CD4-positive, alpha-beta T cell treated with Interleukin-2 at 100 ng/mL for 4 hours (primary cell): ENCODE results near the gene CAMK2A.
"Not testable (repeated sequence)": the region's sequence is repeated elsewhere in the genome, so short reads cannot be mapped to it uniquely, and the experiment has no call there.

Experiments used
- DNase-seq: peaks from one replicate; pipeline ENCODE4 v3.0.0-alpha.2; 2020; ENCODE audit warnings: low spot score

CAMK2A gene

GRCh38 chr5:150253416-150254208, 36.0 kb downstream of the CAMK2A start:
- DNase-seq: no peak

DNA sequence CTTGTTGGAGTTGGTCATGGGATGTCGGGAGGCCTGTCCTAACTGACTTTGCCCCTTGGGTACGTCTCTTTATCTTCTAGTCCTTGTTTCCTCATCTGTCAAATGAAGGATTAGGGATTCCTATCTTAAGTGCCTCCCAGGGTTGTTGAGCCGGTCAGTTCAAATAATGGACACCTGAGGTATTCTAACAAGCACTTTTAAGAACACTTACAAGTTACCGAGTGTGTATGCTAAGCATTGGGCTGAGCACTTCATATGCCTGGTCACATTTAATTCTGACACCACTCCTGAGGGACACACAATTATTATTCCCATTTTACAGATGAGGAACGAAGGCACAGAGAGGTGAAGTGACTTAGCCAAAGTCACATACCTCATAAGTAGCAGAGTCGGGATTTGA, 37.1 kb downstream of the CAMK2A start:
- no peak for DNase-seq

- DNase-seq: no peak
Observed at GRCh38 chr5:150251504-150251903, 38.1 kb downstream of the CAMK2A start.

DNA sequence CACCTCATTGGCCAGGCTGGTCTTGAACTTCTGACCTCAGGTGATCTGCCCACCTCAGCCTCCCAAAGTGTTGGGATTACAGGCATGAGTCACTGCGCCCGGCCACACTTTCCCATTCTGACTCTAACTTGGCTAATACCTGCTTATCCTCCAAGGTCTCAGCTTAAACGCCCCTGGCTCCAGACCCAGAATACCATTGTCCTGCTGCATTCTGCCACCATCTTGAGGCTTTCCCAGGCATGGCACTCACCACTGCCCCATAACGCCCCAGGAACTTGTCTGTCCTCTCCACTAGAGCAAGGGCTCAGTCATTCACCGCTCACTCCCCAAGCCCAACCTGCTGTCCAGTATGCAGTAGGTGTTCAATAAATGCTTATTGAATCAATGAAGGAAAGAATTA, 39.8 kb downstream of the CAMK2A start:
- no peak for DNase-seq

GRCh38 chr5:150248946-150249345, 40.6 kb downstream of the CAMK2A start:
- no peak for DNase-seq

- not testable (repeated sequence) for DNase-seq
Observed at GRCh38 chr5:150248493-150248892, 41.1 kb downstream of the CAMK2A start.

DNA sequence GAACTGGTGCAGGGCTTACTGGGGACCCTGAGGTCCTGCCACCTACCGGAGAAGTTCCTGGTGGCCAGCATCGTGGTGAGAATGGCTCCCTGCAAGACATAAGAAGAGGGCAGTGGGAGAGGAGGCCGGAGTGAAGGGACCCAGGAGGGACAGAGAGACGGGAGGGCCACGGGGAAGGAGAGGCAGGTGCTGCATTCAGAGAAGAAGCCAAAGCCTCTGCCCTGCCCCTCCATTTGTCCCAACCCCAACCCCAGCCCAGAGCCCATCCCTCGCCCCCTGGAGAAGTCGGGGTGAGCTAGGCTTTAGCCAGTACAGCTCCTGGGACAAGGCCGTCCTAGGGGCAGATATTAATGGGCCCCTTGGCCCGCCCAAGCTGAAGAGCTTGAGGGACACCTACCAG, 41.8 kb downstream of the CAMK2A start:
- no peak for DNase-seq

GRCh38 chr5:150246835-150247234, 42.7 kb downstream of the CAMK2A start:
- no peak for DNase-seq

- no peak for DNase-seq
Observed at GRCh38 chr5:150246429-150246828, 43.1 kb downstream of the CAMK2A start.

DNA sequence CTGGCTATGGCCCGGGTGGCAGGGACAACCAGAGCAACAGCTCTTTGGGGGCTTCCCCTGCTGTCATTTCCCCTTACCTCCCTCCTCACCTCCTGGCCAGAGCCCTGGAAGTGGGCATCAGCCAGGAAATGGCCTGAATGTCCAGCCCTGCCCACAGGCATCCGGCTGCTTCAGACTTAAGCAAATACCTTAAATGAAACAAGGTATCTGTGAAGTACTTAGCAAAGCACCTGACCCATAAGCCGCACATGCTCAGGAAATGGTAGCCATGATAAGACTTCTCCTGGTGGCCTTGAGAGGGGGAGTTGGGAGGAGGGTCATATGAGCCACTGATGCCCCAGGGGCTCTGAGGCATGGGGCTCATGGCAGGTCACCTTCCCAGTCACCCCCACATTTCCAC, 43.8 kb downstream of the CAMK2A start:
- DNase-seq: no peak

DNA sequence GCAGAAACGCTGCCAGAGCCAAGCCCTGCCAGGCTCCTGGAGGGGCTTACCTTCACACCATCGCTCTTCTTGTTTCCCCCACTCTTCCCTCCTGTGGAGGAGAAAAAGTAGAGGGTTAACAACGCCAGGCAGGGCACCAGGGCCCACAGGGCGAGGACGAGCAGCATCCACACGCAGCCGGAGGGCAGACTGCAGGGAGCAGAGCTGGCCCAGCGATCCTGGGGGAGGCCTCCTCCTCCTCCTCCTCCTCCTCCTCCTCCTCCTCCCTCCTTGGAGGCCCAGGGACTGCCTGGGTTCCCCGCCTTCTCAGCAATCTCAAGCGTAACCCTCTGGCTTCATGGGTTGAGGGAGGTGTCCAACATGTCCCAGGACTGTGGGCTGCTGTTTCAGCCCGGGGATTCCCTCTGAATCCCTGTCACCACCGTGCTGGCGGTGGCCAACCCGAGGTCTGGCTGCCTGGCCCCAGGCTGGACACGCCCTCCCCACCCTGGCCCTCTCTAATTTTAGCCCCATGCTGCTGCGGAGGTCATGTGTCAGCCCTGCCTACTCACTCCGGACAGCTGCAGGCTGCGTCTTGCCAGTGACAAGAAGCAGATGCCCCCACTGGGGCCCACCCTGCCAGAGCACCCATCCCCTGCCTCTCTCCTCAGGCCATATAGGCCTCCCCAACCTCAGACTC, 44.3 kb downstream of the CAMK2A start:
- no peak for DNase-seq

GRCh38 chr5:150244209-150244608, 45.4 kb downstream of the CAMK2A start:
- DNase-seq: no peak

DNA sequence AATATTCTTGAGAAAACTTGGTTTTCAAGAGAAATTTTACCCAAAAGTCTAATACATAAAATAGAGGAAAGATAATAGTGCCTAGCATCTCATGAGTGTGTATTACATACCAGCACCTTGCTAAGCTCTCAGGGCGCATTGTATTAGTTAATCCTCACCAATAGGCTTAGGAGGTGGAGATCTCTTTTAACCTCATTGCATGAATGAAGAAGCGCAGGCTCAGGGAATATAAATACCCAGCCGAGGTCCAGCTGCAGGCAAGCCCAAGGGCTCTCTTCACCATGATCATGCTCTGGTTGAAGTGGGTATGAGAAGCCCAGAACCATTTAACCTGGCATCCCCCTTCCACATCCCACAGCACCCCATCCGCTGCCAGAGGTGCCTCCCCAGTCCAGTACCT, 46.0 kb downstream of the CAMK2A start:
- DNase-seq: no peak

DNA sequence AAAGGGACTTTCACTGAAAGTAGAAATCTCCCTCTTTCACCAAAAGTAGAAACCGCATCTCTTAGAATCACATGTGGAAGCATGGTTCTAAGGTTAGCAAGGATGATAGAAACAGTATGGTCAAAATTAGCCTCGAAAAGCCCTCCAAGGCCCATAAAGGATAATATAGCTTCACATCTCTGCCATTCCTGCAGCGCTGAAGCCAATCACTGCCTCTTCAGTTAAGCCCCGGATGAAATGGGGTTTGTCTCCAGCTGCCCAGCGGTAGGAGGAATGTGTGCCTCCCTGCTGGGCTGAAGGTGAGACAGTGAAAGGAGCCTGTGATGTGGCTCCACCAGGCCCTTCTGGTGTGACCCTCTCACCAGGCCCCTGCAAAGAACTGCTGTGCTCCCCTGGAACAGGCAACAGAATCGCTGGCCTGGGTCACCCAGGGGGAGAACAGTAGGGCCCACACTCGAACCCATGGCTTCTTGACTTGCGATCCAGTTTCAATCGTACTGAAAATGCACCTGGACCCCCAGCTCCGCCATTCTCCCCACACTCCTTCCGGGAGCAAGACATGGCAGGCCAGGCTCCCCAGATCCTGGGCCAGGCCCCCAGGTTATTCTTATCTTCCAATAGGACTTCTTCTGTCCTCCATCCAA, 47.2 kb downstream of the CAMK2A start:
- no peak for DNase-seq

GRCh38 chr5:150241298-150242160, 48.0 kb downstream of the CAMK2A start:
- DNase-seq: no peak

- no peak for DNase-seq
Observed at GRCh38 chr5:150239794-150240122, 49.8 kb downstream of the CAMK2A start.

DNA sequence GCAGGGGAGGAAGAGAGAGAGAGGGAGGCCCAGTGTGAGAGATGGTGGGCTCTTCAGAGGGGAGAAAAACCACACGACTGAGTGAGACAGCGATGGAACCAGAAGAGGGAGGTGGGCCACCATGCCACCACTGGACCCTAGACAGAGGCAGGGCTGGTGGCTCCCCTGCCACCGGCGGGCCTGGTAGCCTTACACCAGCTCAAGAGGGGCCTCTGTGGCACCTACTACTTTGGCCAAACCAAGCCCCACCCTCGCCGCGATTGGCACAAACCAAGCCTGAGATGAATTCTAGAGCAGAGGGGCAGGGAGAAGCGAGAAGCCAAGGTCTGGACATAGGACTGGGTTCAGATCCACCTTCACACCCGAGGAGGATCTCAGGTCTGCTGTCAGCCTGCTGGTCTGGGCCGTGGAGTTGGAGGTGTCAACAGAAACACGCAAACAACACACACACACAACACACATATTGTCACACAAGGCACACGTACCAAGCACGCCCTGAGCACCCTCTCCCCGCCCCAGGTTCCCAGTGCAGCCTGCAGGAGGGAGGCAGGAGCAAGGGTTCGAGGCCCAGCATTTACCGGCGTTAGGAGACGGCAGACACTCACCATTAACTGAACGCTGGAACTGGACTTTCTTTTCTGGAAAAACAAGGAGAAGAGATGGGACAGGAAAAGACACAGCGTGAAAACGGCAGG, 50.3 kb downstream of the CAMK2A start:
- no peak for DNase-seq

GRCh38 chr5:150238646-150239045, 50.9 kb downstream of the CAMK2A start:
- no peak for DNase-seq

DNA sequence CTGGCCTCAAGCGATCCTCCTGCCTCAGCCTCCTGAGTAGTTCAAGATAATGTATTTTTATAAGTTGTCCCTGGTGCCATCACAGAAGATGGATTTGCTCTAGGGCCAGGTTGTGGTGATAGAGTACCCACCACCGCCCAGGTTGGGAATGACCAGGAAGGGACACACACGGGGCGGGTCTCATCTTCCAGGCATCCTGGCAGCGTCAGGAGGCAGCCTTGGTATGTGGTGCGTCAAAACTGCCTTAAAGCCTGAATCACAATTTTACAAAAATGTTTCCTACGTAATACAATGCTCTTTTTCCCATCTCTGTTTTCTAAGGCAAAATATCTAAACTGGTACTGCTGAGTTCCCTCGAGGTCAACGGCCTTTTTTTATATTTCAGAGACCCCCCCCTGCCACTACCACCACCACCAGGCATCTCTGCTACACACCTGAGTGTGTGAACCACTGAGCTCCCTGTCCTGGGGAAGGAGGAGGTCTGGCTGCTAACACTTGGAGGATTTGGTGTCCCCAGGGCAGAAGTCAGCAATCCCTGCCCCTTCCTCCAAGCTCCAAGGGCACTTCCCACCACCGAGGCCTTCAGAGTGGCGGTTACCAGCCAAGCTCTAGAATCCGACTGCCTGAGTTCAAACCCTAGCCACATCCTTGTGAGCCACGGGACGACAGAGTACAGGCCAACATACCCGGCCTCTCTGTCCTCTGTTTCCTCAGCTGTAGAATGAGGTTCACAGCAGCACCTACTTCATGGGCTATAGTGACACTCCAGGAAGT, 52.4 kb downstream of the CAMK2A start:
- no peak for DNase-seq

GRCh38 chr5:150236313-150236712, 53.3 kb downstream of the CAMK2A start:
- DNase-seq: no peak

DNA sequence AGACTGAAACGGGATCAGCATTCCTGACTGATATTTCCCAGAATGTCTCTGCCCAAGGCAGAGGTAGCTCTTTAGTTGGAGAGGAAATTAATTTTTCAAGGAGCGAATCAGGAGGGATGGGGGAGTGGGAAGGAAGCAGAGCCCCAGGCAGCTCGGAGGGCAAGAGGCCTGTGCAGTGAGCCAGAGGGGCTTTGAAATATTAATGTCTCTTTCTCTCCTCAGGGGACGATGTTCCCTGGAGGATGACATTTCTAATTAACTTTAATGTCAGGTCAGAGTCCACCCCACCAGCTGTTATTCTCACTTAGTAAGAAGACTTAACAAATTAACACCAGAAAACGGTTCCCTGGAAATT, 54.1 kb downstream of the CAMK2A start:
- no peak for DNase-seq
